EH (cell line): ENCODE data around the gene AGPAT2.

Experiments used
- DNase-seq: peaks from one replicate; pipeline ENCODE4 v3.0.0-alpha.2; 2015; ENCODE audit warnings: low read depth

Gene AGPAT2

DNA sequence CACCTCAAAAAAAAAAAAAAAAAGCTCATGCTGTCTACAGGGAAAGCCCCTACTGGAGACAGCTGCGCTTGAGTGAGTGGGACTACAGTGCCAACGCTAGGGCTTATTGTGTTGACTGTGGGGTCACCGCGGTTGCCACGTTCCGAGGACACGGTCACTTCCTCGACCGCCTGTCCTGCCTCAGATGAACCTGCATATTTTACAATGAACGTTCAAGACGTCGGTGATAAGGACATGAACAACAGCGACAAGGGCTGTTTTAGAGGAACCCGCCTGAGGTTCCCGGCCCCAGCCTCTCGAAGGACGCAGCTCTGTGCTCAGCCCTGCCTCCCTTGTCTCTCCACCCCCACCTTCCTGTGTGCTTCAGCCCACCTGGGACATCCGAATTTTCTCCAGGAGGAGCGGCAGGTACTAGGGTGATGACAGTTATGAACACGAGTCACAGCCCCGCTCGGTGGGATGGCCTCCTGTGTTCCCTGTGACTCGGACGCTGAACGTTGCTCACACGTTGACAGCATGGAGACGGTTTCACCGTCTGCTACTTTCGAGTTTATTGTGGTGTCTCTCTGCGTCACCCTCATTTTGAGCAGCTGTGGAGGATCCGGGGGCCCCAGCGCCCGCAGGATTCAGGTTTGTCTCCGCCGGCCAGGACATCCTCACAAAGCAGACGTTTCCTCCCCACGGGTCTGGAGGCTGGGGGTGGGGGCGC lies 13.9 kb upstream of the AGPAT2 start:
- DNase-seq, result no peak

- peak; percentile 57 for DNase-seq
These were observed 13.0 kb upstream of the AGPAT2 start for GRCh38 chr9:136700304-136700703.

GRCh38 chr9:136698635-136699246 lies 11.5 kb upstream of the AGPAT2 start:
- DNase-seq, result no peak

- DNase-seq, result no peak
These were observed 10.7 kb upstream of the AGPAT2 start for GRCh38 chr9:136697821-136698526.

DNA sequence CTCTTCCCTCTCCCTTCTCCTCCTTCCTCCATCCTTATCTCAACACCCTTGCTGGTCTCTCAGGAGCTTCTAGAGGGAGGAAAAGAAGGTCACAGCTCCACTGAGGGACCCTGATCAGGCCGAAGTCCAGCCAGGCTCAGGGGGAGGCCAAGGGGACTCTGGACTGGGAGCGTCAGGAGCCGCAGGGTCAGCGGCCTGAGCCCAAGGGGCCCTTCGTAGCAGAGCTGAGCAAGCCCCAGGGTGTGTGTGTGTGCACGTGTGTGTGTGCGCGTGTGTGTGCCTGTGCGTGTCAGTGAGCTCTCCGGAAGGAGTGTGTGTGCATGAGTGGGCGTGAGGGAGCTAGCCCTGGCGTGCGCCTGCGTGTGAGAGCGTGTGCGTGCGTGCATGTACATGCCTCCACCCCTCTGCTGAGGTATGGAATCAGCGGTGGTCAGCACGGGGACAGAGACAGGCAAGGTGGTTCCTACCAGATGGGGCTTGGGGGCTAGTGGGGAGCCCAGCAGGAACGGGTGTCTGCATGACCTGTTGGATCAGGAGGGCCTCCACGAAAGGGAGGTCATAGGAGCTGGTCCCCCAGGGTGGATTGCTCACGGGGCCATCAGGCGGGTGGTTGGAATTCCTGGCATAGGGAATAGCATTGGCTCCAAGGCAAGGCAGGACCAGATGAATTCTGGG lies 10.0 kb upstream of the AGPAT2 start:
- no peak for DNase-seq

GRCh38 chr9:136696502-136696901 lies 9.2 kb upstream of the AGPAT2 start:
- no peak for DNase-seq

DNA sequence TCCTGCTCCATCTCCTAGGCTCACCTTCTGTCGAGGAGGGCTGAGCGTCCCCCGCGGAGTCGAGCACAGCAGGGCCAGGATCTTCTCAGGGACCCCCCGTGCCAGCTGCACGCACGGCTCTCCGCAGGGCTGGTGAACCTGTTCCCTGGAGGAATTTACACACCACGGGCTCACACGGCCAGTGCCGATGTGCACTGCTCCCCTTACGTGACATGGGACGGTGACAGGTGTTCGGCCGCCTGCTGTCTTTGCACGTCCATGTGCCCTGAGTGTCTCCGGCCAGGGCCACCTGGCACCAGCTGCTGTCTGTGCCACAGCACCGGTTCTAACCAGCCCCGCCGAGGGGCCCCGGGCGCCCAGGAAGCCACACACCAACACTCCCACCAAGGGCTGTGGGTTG lies 8.7 kb upstream of the AGPAT2 start:
- no peak for DNase-seq

- DNase-seq, result no peak
These were observed 8.2 kb upstream of the AGPAT2 start for GRCh38 chr9:136695435-136695895.

- no peak for DNase-seq
These were observed 7.6 kb upstream of the AGPAT2 start for GRCh38 chr9:136694872-136695247.

DNA sequence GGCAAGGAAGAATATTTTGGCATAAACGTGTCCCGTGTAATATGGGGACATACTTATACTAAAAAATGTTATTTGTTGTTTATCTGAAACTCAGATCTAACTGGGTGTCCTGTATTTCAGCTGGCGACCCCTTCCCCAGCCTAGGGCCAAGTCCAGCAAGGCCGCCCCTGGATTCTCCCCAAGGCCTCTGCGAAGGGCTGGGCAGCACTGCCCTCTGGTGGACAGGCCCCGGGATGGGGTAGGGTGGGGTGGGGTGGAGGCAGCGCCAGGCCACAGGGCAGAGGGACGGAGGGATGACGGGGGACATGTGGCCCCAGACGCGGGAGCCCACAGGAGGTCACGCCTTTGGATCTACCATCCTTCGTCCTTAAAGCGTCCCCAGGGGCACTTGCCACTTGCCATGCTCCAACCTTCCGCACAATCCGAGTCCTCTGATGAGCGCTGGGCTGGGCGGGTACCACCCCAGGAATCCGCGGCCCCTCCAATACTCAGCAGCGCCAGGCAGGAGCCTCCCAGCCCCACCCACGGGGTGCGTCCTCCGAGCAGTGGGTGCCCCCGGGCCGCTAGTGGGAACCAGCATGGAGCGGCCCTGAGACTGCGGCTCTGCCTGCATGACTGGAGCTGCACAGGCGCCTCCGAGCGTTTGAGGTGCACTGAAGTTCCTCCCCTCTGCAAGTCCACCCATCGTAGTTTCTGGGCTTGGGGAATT lies 7.1 kb upstream of the AGPAT2 start:
- peak; percentile 46 for DNase-seq

DNA sequence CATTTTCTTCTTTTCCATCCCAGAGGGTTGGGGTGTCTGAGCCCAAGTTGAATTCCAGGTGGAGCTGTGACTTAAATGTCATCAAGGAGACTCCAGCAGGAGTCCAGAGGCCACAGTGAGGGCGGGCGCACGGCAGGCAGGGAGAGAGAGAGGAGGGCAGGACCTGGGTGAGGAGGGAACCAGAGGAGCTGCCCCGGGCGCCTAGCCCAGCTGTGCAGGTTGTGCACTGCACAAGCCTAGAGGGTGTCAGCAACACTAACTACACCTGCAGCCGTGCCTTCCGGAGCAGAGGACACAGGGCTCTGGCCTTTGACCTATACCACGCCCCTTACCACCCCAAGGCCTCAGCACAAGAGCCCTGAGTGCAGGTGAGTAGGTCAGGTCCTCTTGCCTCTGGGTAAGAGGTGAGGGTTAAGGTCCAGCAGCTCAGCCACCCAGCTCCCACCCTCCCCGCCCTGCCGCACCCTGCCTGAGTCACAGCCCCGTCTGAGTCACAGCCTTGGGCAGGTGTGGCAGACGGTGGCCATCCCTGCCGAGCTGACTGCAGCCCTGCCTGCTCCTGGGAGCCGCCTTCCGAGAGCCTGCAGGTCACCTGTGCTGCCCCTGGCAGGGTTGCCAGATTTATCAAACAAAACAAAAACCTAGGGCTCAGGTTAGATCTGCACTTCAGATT lies 6.4 kb upstream of the AGPAT2 start:
- peak; percentile 29 for DNase-seq

DNA sequence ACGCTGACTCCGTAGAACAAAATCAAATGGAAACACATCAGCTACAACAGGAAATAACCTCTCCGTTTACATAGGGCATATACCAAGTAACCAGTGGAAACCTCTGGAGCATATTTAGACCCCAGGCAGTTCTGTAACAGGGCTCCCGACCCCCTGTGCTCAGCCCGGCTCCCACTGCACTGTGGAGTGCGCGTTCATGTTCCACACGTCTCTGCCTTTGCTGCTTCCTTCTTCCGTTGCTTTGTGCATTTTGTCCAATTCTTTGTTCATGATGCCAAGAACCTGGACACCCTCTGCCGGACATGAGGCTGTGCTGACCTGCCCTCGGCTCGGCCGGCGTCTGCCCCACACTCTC lies 5.9 kb upstream of the AGPAT2 start:
- no peak for DNase-seq

GRCh38 chr9:136692185-136693134 lies 5.2 kb upstream of the AGPAT2 start:
- DNase-seq, result no peak

GRCh38 chr9:136691316-136692184 lies 4.3 kb upstream of the AGPAT2 start:
- DNase-seq, result no peak

DNA sequence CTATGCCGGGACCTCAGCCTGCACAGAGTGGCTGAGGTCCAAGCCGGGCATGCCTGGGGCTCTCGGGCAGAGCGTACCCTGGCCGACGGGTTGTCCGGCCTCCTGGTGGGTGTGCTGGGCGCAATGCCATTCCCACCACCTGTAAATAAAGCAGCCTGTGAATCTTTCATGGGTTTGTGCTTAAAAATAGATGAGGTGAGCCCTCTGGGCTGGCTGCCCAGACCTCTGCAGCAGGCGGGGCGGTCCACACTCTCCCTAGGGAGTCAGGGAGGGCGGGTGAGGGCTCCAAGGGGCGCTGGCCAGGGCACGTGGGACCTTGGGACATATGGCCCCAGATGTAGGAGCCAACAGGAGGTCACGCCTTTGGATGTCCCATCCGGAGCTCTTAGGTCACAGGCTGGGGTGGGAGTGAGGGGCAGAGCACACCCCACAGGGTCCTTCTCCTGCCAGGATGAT lies 3.6 kb upstream of the AGPAT2 start:
- no peak for DNase-seq

DNA sequence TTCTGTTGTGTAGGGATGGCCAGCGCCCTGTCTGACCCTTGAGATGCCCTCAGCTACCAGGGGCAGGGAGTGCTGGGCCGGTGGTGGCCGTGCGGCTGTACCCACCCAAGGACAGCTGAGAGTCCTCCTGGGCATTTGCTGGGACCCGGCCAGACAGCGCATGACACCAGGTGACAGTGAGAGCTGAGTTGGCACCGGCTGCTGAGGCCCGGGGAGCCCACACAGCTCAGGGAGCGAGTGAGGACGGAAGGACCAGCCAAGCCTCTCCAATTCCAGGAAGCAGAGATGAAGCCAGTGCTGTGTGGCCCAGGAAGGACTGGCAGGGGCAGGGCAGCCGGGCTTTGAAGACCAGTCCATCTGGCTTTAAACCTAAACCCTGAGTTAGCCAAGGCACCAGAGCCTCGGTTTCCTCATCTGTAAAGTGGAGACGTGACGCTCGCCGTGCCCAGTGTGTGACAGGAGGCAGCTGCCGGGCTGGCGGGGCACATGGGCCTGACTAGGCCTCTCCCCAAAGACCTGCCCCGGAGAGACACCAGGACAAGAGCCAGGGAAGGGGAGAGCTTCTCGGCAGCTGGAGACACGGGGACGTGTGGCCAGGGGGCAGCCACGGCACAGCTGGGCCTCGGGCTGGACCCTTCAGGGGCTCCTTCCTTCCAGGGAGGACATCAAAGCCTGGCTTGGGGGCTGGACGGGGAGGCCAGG lies 3.0 kb upstream of the AGPAT2 start:
- DNase-seq, result no peak

GRCh38 chr9:136689108-136689460 lies 1.8 kb upstream of the AGPAT2 start:
- no peak for DNase-seq

DNA sequence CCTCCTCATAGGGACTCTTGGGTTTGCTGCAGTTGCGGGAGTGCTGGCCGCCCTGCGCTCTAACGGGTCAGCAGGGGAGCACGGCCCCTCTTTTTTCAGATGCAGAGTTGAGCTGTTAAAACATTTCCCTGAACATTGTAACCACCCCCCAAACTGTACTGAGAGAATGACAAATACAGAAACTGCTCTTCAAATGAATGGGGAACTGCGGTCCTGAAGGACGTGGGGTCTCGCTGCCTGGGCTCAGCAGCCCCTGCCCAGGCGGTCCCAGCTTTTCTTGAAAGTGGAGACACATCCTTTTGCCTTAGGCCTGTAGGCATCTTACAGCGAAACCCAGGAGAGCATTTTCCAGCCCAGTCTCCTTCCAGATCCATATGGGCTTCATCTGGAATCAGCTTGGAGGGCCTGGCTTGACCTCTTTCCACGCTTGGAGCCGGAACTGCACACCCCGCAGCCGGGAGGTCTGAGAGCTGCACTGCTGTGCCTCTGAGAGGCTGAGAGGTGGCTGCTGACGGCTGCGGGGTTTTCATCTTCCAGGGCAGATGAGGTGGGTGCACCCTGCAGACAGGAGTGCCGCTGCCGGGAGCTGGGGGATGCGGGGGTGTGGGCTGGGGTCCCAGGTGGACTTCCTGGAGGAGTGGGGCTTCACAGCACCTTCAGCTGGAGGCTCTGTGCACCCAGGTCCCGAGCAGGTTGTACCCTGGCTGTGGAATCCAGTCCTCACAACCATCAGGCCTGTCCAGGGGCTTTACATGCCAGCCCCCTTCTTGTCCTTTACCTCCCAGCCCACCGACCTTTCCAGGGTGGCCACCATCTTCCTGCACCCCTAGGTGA lies 1.2 kb upstream of the AGPAT2 start:
- no peak for DNase-seq
